MM.1S (cell line): ENCODE measurements around the gene KIDINS220.

Experiments used
- CTCF ChIP-seq: fragments of 300-600 bp; sonication (generic); IDR thresholded peaks from 2 replicates; pipeline ENCODE4 v1.5.1; 2016; ENCODE audit warnings: antibody characterized with exemption, low read length, mixed read lengths
- EZH2 ChIP-seq: fragments of 300-600 bp; sonication (generic); optimal IDR thresholded peaks from 2 replicates; pipeline ENCODE3; 2017; ENCODE audit warnings: low read depth, mild to moderate bottlenecking, antibody characterized with exemption, low read length, mixed read lengths
- EZH2phosphoT487 ChIP-seq: fragments of 300-600 bp; sonication (generic); IDR thresholded peaks from 2 replicates; pipeline ENCODE4 v1.6.1; 2018; ENCODE audit warnings: antibody characterized with exemption, low read length

- TF ChIP-seq CTCF: peak; percentile 84
- no peak for TF ChIP-seq EZH2phosphoT487
- no peak for TF ChIP-seq EZH2
Measured at GRCh38 chr2:8685697-8686358, 151.6 kb downstream of the KIDINS220 start.
